Liver (tissue), 3 donors: ENCODE results near the gene ACTR3C.
"Not testable (repeated sequence)": the region's sequence is repeated elsewhere in the genome, so short reads cannot be mapped to it uniquely, and the experiment has no call there.

ENCODE experiments used
- ATF3 ChIP-seq: IDR thresholded peaks from 2 replicates; pipeline ENCODE4 v1.6.1; 2016; ENCODE audit warnings: antibody characterized with exemption
- CTCF ChIP-seq: fragments of 150-350 bp; IDR thresholded peaks from 2 replicates; pipeline ENCODE4 v1.5.1; 2017; ENCODE audit warnings: improper control_type of control experiment, low read depth, low read length; ENCODE audit not compliant: missing input control
- ZBTB33 ChIP-seq: IDR thresholded peaks from 2 replicates; pipeline ENCODE4 v1.6.1; 2016; ENCODE audit warnings: antibody characterized with exemption
- donor health status: healthy.
- donor health status: healthy.

GRCh38 chr7:150219941-150220658 lies 103.2 kb downstream of the ACTR3C start:
- TF ChIP-seq CTCF, ATF3, ZBTB33: not testable (repeated sequence)
